NCI-H510A treated with DMSO at 0.1 percent for 48 hours (cell line): ENCODE results near the gene ACSM3.
A peak's percentile ranks its signal among the peaks of the same experiment; 100 is the strongest.

Experiments
- DNase-seq: peaks from one replicate; lab custom pipeline; 2025; lab: John Stamatoyannopoulos, UW

ACSM3 gene

DNA sequence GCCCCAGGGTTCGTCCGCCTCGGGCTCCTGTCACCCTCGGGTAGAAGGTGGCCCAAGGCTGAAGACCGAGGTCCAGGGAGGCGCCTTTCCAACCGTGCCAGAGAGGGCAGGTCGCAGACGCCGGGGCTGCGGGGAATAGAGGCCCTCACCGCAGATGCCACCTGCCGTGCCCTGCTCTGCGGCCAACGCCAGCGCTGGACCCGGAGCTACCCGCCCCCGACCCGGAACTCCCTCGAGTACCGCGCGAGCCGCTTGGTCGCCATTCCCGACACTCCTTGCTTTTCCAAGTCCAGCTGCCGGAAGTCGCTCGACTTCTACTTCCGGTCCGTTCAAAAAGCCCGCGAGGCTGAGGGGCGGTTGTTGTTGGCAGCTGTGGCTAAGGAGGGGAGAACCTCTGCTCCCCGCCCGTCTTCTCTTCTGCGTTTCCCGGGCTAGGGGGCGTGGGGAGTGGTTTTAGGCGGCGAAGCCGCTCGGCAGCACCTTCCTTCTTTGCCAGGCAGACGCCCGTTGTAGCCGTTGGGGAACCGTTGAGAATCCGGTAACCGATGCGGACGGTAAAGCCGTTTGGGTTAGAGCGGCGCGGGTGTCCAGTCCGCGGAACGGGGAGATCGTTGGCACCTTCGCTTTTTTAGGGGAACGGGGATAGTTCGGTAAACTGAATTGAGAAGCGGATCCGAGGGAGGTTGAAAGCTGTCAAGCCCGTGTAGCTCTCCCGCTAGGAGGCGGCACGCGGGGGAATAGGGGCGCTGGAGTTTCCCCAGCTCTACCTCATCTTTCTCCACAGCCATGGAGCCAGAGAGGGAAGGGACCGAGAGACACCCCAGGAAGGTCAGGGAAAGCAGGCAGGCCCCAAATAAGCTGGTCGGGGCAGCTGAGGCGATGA is 42.6 kb downstream of the ACSM3 start, which contains the start of the genes ERI2 and REXO5:
TSS of gene ERI2 (minus strand) at position 305 of the 883 bp plus-strand sequence. CDS start at position 263, 42 bp downstream.
TSS of gene REXO5 (plus strand) at position 360 of the 883 bp plus-strand sequence. CDS start at position 787, 427 bp downstream.
- peak; percentile 95 for DNase-seq

DNA sequence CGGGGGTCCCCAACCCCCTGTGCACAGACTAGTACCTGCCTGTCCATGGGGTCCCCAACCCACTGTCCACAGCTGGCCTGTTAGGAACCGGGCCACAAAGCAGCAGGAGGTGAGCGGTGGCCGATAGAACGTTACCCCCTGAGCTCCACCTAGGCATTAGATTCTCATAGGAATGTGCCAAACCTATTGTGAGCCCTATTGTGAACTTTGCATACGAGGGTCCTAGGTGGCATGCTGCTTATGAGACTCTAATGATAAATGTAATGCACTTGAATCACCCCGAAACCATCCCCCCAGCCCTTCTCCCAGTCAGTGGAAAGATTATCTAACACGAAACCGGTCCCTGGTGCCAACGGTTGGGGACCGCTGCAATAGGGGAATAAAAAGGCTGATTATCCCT is 44.0 kb downstream of the ACSM3 start:
- DNase-seq = no peak

DNA sequence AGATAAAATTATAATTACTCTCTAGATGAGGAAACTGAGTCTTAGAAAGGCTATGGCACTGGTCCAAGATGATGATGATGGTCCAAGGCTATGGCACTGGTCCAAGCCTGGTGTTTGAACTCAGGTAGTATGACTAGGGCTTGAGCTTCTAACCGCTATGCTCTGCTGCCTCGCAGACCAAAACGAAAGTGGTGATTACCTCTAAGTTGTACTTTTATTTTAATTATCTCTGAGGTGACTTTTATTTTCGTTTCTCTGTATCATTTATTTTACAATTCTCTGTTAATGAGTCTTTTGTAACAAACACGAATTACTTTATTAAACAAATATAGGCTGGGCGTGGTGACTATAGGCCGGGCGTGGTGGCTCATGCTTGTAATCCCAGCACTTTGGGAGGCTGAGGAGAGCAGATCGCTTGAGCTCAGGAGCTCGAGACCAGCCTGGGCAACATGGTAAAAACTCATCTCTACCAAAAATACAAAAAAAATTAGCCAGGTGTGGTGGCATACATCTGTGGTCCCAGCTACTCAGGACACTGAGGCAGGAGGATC is 48.1 kb downstream of the ACSM3 start:
- DNase-seq = no peak

DNA sequence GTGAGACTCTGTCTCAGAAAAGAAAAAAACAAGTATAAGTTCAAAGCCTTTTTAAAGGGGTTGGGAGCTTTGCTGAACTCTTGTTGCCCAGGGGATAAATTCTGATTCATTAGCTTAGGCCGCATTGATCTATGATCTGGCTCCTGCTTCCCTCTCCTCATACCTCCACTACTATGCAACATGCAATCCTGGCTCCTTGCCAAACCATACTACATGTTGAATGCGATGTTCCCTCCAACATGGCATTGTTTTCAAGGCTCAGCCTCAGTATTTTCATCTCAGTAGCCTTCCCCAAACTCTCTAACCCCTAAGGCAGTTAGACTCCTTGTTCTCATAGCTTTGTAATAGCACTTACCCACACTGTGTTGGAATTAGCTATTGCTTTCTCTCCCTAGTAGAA is 48.7 kb downstream of the ACSM3 start:
- no peak for DNase-seq

DNA sequence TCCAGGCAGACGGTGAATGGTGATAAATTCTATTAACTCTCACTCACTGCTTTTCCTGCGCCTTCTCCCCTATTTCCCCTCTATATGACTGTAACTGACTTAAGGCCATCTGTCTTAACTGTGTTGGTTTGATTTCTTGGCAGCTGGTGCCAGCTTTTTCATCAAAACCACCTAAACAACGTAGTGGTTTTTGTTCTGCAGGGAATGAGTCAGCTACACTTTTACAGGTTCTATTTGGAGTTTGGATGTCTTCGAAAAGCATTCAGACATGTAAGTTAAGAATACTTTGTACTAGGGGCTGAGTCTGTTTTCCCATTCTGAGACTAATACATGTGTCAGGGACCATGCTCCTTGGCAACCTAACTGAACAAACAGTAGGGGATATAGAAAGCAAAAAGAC is 51.0 kb downstream of the ACSM3 start:
- no peak for DNase-seq

DNA sequence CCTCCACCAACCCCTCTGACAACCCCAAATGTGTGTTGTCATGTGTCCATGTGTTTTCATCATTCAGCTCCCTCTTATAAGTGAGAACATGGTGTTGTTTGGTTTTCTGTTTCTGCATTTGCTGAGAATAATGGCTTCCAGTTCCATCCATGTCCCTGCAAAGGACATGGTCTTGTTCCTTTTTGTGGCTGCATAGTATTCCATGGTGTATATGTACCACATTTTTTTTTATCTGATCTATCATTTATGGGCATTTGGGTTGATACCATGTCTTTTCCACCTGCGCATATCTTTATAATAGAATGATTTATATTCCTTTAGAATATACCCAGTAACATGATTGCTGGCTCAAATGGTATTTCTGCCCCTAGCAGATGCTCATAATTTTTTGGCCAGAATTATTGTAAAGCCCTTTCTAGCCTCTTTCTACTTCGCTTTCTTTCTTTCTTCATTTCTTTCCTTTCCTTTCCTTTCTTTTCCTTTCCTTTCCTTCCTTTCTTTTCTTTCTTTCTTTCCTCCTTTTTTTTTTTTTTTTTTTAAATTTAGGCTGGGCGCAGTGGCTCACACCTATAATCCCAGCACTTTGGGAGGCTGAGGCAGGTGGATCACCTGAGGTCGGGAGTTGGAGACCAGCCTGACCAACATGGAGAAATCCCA is 55.2 kb downstream of the ACSM3 start:
- no peak for DNase-seq

DNA sequence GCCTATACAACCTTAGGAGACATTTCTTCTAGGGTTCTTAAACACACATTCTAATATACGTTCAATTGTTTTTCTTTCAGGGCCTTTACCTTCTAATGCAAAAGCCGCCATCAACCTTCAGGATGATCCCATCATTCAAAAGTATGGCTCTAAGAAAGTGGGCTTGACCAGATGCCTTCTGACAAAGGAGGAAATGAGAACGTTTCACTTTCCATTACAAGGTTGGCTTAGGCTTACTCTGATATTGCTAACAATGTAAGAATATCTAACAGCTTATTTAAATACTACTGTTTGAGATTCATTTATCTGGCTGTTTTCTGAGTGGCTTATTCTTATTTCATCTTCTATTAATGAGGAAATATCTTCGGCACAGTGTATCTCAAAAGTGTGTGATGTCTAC is 57.9 kb downstream of the ACSM3 start:
- no peak for DNase-seq

DNA sequence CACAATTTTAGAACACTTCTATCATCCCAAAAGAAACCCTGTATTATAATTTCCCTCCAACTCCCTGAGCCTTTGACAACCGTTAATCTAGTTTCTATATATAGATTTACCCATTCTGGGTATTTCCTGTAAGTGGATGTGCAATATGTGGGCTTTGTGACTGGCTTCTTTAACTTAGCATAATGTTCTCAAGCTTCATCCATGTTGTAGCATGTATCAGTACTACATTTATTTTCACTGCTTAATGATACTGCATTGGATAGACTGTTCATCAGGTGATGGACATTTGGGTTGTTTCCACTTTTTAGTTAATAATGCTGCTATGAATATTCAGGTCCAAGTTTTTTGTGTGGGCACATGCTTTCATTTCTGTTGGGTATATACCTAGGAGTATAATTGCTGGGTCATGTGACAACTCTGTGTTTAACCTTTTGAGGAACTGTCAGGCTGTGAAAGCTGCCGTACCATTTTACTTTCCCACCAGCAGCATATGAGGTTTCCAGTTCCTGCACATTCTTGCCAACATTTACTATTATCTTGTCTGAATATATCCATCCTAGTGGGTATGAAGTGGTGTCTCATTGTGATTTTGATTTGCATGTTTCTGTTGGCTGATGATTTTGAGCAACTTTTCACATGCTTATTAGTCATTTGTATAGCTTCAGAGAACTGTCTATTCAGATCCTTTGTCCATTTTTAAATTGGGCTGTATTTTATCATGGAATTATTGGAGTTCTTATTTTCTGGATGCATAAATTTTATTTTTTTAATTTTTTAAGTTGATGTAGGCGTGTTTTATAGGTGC is 58.9 kb downstream of the ACSM3 start:
- no peak for DNase-seq

DNA sequence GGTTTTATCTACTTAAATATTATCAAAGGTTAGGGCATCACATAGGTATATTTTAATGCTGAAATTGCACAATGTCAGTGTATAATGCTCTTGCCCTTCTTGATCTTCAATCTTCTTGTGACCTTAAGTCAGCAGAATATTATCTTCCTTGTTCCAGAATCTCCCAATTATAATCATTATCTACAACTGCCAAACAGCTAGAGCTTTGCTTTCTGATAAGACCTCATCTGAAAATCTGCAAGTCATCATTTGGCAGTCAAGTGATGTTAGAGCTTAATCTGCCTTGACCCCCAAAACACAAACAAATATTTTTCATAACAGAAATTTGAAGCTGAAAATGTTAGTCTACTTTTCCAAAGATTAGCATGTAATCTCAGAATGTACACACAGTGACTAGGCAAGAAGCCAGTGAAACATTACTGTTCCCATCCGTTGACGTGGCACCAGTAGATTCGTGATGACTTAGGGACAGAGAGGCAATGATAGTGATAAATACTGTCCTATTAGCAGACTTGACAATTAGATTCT is 62.3 kb downstream of the ACSM3 start:
- no peak for DNase-seq

DNA sequence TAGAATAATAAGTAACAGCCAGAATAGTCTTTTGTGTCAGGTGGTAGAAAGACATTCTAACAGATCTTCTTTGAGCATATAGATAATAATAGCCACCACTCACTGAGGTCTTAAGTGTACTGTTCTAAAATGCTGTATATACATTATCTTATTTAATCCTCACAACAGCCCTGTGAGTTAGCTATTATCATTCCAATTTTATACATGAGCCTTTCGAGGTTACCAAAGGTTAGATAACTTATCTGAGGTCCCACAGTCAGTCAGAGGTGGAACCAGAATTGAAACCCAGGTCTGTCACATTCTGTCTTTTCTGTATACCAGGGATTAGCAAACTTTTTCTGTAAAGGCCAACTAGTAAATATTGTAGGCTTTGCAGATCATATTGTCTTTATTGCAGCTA is 65.7 kb downstream of the ACSM3 start:
- DNase-seq = no peak

DNA sequence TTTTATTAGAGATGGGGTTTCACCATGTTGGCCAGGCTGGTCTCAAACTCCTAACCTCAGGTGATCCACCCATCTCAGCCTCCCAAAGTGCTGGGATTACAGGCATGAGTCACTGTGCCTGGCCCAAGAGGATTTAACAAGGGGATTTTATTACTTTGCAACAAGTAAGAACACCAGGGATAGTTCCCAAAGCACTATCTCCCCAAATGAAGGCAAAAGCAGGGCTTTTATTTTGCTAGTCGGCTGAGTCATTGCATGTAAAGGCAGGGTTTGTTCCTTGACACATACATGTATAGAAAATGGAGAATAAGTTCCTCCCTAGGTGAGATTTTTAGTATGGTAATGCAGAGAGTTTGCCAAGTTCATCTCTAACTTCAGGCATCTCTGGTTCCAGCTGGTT is 66.6 kb downstream of the ACSM3 start:
- no peak for DNase-seq

DNA sequence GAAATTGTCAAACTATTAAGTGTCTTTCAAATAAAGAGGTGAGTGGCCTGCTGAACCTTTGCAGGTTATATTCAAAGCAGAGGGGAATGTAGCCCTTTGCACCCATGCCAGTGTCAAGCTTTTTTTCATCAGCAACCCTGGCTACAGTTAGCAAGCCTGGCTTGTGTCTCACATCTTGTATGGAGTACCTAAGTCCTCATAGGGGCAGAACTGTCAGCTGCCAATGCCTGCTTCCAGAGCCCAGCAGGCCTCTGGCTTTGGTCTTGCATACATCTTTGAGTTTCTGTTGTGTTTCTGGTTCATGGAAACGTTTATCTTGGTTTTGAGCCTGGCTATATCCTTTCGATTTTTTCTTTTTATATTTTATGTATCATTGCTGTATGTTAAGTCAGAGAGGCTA is 69.3 kb downstream of the ACSM3 start:
- no peak for DNase-seq

DNA sequence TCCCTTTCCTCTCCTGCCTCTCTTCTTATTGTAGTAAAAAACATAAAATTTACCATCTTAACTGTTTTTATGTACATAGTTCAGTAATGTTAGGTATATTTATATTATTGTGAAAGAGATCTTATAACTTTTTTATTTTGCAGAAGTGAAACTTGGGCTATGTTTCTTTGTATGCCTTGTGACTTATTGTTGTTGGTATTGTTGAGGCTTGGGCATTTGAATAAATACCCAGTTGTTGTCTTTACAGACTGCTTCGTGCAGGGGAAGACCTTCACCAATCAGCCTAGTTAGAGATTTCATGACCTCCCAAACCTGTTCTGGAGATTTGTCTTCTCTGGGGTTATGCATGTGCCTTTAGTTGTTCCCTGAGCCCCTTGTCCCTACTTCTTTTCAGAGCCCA is 74.4 kb downstream of the ACSM3 start:
- no peak for DNase-seq

DNA sequence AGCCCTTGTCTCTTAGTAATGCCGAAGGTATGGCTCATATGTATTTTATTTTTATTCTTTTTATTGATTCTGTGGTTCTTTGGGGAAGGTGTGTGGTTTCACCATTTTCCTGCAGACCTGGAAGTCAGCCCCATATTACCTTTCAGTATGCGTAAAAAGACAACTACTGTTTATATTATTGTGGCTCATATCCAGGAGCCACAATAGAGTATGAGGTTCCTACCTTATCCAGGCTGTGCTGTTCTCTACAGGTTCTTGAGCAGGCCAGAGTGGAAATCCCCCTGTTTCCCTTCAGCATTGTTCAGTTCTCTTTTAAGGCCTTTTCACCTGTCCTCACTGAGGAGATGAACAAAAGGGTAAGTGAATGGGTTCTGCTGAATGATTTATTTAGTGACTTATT is 75.7 kb downstream of the ACSM3 start:
- no peak for DNase-seq

DNA sequence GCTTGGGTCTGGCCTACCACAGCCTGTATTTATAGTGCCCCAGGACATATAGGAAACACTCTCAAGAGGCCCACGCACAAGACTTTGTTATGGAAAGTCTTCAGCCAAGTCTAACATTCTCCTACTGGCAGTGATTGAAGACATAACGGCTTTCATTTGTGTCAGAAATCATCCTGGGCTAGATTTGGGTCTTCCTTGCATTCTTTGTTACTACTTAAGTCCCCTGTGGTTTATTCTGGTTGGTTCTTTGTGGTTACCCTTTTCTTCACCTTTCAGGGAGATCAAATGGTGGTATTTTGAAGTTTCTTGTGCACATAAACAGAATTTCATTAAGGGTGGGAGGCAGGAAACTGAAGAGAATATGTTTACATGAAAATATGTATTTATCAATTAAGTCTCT is 80.2 kb downstream of the ACSM3 start:
- DNase-seq = no peak

DNA sequence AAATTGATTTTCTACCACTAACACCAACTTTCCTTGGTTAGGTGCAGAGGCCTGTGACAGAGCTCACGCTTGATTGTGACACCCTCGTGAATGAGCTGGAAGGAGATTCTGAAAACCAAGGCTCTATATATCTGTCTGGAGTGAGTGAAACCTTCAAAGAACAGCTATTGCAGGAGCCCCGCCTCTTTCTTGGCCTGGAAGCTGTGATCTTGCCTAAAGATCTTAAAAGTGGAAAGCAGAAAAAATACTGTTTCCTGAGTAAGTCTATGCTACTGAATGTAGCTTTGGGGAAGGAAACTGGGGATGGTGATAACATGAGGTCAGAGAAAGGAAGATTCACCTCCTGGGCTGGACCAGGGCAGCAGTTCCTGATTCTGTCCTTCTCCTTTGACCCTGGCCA is 80.8 kb downstream of the ACSM3 start:
- no peak for DNase-seq

DNA sequence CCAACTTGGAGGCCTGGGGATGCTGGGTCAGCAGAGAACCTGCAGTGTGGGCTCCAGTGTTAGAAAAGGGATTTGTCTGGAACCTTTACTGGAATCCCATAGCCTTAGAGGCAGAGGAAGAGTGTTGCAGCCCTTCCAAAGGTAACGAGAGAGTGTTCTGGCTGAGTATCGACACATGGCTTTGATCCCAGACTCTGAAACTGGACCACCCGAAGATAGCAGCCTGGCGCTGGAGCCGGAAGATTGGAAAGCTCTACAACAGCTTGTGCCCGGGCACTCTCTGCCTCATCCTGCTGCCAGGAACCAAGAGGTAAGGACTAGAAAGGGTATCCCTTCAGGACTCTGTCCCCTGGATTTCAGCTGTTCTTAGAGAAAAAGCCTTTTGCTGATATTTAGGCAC is 82.2 kb downstream of the ACSM3 start:
- no peak for DNase-seq

DNA sequence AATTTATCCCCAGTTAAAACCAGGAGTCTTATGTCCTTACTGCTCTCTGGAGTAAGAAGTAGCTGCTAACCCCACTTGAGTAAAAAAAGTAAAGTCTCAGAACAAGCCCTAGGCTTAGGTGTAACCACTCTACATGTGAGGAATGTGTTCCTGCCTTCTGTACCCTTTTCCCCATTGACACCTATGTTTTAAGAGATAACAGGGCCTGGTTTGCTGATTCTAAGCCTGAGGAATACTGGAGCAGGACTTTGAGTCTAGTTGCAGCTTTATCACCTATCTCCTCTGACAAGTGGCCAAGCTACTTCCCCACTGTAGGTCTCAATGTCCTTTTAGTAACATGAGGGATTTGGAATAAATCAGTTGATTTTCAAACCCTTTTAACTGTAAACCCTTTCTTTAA is 82.7 kb downstream of the ACSM3 start:
- no peak for DNase-seq
